DMS153 (cell line): ENCODE results near the gene USH1C.
A peak's percentile ranks its signal among the peaks of the same experiment; 100 is the strongest.

Source experiments
- DNase-seq: peaks from one replicate; lab custom pipeline; 2025; lab: John Stamatoyannopoulos, UW

The USH1C gene

GRCh38 chr11:17504330-17505107 lies 39.7 kb downstream of the USH1C start:
- DNase-seq = peak; percentile 65

DNA sequence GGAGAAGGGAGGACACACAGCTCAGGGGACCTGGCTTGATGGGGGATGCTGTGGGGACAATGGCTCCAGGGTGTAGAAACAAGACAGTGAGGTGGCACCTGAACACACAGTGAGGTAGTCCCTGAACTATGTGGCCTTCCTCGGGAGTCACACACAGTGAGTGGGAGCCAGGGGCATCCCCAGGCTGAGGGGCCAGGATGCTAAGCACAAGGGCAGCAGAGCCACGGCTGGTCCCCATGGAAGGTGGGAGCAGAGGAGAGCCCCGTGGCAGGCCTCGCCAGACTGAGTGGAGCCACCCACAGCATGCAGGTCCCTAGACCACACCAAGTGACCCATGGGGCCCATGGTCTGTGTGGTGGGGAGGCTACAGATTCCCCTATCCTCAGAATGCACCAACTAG lies 41.6 kb downstream of the USH1C start:
- no peak for DNase-seq

DNA sequence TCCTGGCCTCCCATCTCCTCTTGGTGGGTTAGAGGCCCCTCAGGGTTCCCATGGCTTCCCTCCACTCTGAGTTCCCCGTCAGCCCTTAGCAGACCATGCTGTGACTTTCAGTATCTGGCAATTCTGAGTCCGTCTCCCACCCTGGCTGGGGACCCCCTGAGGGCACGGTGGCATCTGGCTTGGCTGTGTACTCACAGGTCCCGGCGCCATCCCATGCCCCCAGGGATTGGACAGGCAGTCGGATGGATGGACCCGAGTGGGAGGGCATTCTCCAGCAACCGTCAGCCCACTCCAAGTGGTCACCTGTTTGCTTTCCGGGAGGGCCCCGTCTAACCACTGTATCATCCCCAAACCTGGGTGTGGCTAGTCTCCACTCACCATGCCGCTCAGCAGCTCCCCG lies 43.5 kb downstream of the USH1C start:
- DNase-seq = no peak

GRCh38 chr11:17498475-17498874 lies 45.7 kb downstream of the USH1C start:
- DNase-seq = peak; percentile 28

GRCh38 chr11:17498058-17498457 lies 46.2 kb downstream of the USH1C start:
- DNase-seq = peak; percentile 89

DNA sequence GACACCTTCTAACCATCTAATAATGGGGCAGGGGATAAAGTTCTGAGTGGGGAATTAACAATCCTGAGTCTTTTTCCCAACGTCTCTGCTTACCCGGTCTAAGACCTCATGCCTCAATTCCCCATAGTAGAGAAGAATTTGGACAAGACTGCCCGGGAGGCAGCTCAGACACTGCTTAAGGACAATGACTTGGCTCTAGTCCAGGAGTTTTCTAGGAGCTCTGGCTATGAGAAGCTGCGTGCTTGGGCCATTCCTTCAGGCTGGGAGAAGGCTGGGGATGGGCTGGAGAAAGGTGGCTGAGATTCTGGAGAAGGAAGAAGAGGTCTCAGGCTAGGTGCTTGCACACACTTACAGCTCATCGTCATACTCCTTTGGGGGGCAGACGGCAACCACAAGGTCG lies 47.8 kb downstream of the USH1C start:
- no peak for DNase-seq

- DNase-seq = no peak
Observed at GRCh38 chr11:17494019-17494418, 50.2 kb downstream of the USH1C start.

- no peak for DNase-seq
Observed at GRCh38 chr11:17490938-17491337, 53.3 kb downstream of the USH1C start.

GRCh38 chr11:17490232-17490631 lies 54.0 kb downstream of the USH1C start:
- DNase-seq = no peak

DNA sequence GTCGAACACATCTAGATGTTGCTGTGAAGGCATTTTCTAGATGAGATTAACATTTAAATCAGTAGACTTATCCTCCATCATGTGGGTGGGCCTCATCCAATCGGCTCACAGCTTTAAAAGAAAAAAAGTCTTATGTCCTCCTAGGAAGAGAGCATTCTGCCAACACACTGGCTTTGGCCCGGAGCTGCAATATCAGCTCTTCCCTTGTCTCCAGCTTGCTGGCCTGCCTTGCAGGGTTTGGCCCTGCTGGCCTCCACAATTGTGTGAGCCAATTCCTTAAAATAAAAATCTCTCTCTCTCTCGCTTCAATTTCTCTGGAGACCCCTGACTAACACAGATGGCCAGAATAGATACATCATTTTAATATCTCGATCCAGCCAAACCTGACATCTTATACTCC lies 54.5 kb downstream of the USH1C start:
- no peak for DNase-seq

- no peak for DNase-seq
Observed at GRCh38 chr11:17488563-17488962, 55.7 kb downstream of the USH1C start.

DNA sequence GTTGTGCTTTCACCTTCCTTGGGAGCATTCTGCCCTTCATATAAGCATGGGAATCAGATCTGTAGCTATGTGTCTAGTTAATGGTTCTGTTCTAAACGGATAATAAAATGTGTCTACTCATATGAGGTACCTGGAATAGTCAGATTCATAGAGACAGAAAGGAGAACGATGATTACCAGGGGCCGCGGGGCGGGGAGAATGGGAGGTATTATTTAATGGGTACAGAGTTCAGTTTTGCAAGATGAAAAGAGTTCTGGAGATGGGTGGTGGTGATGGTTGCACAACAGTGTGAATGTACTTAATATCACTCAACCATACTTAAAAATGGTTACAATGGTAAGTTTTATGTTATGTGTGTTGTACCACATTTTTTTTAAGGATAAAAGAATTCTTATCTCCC lies 57.6 kb downstream of the USH1C start:
- DNase-seq = no peak

- no peak for DNase-seq
Observed at GRCh38 chr11:17483505-17483904, 60.7 kb downstream of the USH1C start.

DNA sequence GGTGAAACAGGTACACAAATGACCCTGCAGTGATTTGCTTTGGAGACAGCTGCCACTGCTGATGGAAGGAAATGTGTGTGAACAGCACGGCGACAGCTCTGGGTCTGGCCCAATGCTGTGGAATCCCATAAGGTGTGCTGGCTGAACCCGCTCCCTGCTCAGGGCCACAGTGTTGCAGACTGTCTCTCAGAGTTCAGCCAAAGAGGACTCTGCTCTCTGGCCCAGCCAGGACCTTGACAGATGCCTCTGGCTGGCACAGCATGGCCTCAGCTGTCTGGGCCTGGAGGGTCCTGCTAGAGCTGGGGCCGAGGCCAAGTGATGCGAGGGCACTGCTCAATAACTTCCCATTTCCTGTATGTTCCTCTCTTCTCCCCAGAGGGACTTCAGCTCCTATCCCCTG lies 62.3 kb downstream of the USH1C start:
- DNase-seq = no peak

- peak; percentile 16 for DNase-seq
Observed at GRCh38 chr11:17479284-17480214, 64.7 kb downstream of the USH1C start.

- no peak for DNase-seq
Observed at GRCh38 chr11:17478070-17478469, 66.1 kb downstream of the USH1C start.

GRCh38 chr11:17477361-17477760 lies 66.9 kb downstream of the USH1C start:
- DNase-seq = no peak

DNA sequence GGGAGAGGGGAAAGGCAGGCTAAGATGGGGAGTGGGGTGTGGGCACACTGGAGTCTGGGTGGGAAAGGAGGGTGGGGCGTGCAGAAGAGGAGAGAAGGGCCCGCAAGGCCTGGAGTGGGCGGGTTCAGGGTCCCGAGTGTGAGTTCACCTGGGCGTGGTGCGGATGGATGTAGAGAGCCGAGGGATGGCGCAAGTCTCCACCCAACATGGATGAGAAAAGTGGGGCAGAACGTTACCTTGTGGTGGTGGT lies 67.2 kb downstream of the USH1C start:
- no peak for DNase-seq

- DNase-seq = no peak
Observed at GRCh38 chr11:17476317-17477083, 67.7 kb downstream of the USH1C start, which contains the start of gene ABCC8. ABCC8 (minus strand) TSS chr11:17476845; CDS start chr11:17476776, 69 bp downstream.

DNA sequence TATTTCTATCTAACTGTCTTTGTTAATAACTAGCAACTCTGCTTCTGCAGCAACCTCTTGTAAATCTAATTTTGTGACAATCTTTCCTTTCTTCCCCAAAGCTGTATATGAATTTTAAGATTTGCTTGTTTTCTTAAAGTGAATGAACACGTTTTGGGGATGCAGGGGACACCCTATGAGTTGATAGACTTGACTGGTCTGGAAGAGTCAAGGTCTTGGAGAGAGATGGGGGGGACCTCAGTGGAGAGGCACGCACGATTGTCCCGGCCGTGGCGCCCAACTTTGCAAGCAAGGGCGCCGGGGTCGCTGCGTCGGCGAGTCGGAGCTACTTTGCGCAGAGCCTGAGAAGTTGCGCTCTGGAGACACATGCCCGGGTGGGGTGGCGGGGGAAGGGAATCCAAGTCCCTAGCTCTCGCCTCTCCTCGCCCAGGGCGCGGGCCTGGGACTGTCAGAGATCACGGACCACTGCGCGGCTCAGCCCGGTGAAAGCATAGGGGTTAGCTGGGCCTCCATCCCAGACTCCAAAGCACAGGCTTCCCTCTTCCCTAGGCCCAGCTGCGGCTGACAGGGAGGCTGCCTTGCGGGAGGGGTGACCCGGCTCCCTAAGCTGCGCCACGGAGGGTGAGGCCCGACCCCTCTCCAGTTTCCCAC lies 68.4 kb downstream of the USH1C start:
- no peak for DNase-seq

DNA sequence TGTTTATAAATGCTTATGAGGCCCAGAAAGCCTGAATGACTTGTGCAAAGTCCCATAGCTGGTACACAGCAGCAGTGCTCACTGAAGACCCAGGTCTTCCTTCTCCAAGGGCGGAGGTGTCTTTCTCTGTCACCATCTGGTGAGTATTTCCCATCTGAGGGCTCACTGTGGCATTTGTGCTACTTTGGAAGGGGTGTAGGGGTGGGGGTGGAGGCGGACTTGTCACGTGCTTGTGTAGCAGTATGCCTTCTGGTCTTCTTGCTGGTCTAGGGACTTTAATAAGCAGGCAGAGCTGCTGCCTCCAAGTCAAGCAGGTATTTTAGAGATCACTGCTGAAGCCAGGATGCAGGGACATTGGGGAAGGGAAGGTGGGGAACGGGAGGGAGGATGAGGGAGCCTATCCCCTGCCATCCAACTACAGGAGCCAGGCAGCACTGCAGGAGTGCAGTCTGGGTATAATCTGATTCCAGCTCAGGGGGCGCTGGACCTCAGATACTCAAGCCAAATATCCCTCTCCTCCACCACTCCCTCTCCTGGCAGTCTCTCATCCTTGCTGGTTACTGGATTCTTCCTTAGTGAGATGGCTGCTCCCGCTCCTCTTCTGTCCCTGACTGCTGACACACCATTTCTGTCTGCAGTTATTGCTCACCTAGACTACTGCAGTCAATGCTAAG lies 71.0 kb downstream of the USH1C start:
- DNase-seq = peak; percentile 32
